Measurements from ENCODE around the gene ZNF609. TPM values are rescaled to one million over a fixed set of nuclear protein-coding genes. Genes with fewer than 3 reads are reported as not detected.

Gene ZNF609
- total RNA-seq, 1 experiment from 2014 or later = 49.0 TPM

DNA sequence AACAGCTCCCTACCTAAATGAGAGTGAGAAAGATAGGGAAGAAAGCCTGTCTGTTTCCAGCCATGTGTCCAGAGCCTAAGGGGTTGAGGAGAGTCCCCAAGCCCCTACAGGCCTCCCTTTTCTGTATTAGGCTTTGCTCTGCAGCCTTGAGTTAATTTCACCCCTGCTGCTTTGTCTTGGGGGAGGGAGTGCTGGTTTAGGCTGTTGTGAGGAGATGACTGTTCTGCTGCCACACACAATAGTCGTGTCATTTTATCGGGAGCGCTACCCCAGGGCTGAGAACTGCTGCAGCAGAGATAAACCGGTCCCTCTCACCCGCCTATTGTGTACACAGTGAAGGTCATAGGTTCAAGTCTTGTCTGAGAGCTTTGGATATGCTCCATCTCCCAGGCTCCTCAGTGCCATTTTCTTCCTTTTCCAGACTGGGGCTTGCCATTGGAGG is 1.4 kb downstream of the ZNF609 start:
- peak overlapping the region; percentile 69 for H3K27ac Mint-ChIP-seq (ENCODE audit: low read depth, unreplicated experiment)
- H3K4me1 Mint-ChIP-seq (ENCODE audit: insufficient read depth, unreplicated experiment) = peaks cover 32% of the 10 kb centered on the region
- ChIA-PET CTCF (interaction anchor here (1.0 kb wide), 1 partner anchor 173 kb away, joined by 4 read pairs; no protein-coding TSS in a partner anchor), POLR2A (interaction anchor here (0.6 to 4.1 kb wide), 12 partner anchors 8 to 1148 kb away, joined by 3 to 26 read pairs (median 4); partner anchors contain the start of gene TRIP4)
- H3K36me3 Mint-ChIP-seq (ENCODE audit: insufficient read depth, unreplicated experiment) = peaks cover 8% of the 10 kb centered on the region
- H3K4me3 Mint-ChIP-seq (ENCODE audit: unreplicated experiment) = peak overlapping the region; percentile 84
- TF ChIP-seq, protein P1, sequence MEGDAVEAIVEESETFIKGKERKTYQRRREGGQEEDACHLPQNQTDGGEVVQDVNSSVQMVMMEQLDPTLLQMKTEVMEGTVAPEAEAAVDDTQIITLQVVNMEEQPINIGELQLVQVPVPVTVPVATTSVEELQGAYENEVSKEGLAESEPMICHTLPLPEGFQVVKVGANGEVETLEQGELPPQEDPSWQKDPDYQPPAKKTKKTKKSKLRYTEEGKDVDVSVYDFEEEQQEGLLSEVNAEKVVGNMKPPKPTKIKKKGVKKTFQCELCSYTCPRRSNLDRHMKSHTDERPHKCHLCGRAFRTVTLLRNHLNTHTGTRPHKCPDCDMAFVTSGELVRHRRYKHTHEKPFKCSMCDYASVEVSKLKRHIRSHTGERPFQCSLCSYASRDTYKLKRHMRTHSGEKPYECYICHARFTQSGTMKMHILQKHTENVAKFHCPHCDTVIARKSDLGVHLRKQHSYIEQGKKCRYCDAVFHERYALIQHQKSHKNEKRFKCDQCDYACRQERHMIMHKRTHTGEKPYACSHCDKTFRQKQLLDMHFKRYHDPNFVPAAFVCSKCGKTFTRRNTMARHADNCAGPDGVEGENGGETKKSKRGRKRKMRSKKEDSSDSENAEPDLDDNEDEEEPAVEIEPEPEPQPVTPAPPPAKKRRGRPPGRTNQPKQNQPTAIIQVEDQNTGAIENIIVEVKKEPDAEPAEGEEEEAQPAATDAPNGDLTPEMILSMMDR (IDR thresholded peaks at IDR 0.05; ENCODE audit: unreplicated experiment) = no peak
- no peaks in the 10 kb centered on the region for H3K27me3 Mint-ChIP-seq (ENCODE audit: insufficient read depth, unreplicated experiment)
- intact Hi-C loops (cut with micrococcal nuclease) = no loop called here
- BruUV-seq (replicated peaks) = no TSS peak
- no peak for DNase-seq (ENCODE audit: unreplicated experiment)
- H3K9me3 Mint-ChIP-seq (ENCODE audit: unreplicated experiment) = no peaks in the 10 kb centered on the region

DNA sequence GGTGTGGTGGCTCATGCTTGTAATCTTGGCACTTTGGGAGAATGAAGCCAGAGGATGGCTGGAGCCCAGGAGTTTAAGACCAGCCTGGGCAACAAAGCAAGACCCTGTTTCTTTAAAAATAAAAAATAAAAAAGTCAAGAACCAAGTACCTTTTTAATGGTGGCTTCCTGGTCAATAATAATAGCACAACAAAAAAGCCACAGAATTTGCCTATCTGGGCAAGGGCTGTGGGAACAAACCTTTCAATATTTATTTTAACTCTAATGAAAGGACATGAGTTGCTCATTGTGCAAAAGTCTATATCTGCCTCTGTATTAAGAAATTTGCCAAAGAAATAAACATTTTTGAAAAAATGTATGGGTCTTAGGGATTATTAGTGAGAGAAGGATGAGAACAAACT is 2.1 kb downstream of the ZNF609 start:
- H3K4me1 Mint-ChIP-seq (ENCODE audit: insufficient read depth, unreplicated experiment) = peaks cover 32% of the 10 kb centered on the region
- TSS peak; percentile 26 for BruUV-seq (replicated peaks)

DNA sequence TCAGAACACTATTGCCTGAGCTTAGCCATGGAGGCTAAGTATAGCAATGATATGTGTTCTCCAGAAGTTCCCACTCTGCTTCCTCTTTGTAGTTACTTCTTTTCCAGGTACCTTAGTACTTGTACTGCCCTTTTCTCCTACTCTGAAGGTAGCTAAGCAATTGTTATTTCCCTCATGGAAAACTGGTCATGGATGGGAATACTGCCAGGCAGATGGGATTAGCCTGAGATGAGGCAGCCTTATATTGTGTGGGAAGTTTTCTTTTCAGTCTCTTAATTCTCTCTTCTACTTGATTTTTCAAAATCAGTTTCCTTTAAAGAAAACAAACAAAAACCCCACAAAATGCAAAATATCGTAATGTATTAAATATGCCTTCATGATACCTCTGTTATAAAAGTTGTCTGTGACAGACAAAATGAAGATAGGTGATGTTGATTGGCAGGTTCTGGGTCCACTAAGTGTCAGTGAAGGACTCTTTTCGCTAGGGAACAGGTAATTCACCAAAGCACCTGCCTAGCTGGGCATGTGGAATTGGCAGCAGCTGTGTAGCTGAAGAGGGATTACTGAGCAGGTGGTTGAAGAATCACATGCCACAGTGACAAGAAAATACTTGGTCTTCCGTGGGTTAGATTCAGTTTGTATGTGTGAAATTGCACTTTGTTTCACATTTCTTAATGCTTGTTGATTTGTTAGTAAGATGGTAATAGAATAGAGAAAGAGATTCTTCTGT is 4.1 kb downstream of the ZNF609 start:
- Mint-ChIP-seq H3K36me3 (ENCODE audit: insufficient read depth, unreplicated experiment) (peaks cover 11% of the 10 kb centered on the region), H3K27me3 (ENCODE audit: insufficient read depth, unreplicated experiment) (no peaks in the 10 kb centered on the region), H3K4me1 (ENCODE audit: insufficient read depth, unreplicated experiment) (peaks cover 35% of the 10 kb centered on the region), H3K27ac (ENCODE audit: low read depth, unreplicated experiment) (no peak overlapping the region), H3K9me3 (ENCODE audit: unreplicated experiment) (no peaks in the 10 kb centered on the region), H3K4me3 (ENCODE audit: unreplicated experiment) (no peak overlapping the region)
- DNase-seq (ENCODE audit: unreplicated experiment) = no peak
- POLR2A ChIA-PET = interaction anchor here (1.5 kb wide), 1 partner anchor 30 kb away, joined by 4 read pairs; no protein-coding TSS in a partner anchor
- TF ChIP-seq, protein P1 (IDR thresholded peaks at IDR 0.05; ENCODE audit: unreplicated experiment) = no peak
- intact Hi-C loops (cut with micrococcal nuclease) = no loop called here
- CTCF ChIA-PET = interaction anchor here (0.6 to 1.1 kb wide), 3 partner anchors 12 to 260 kb away, joined by 3 to 4 read pairs (median 3); no protein-coding TSS in a partner anchor
- BruUV-seq (replicated peaks) = no TSS peak

More for the DNA sequence above, 2.1 kb downstream of the ZNF609 start:
- POLR2A ChIA-PET = interaction anchor here (0.6 to 4.1 kb wide), 5 partner anchors 14 to 75 kb away, joined by 3 to 26 read pairs (median 3); partner anchors contain the start of gene TRIP4
- intact Hi-C loops (cut with micrococcal nuclease) = no loop called here
- TF ChIP-seq, protein P1 (IDR thresholded peaks at IDR 0.05; ENCODE audit: unreplicated experiment) = no peak
- Mint-ChIP-seq H3K9me3 (ENCODE audit: unreplicated experiment) (no peaks in the 10 kb centered on the region), H3K4me3 (ENCODE audit: unreplicated experiment) (peak overlapping the region; percentile 84), H3K36me3 (ENCODE audit: insufficient read depth, unreplicated experiment) (peaks cover 6% of the 10 kb centered on the region), H3K27ac (ENCODE audit: low read depth, unreplicated experiment) (peak overlapping the region; percentile 69), H3K27me3 (ENCODE audit: insufficient read depth, unreplicated experiment) (no peaks in the 10 kb centered on the region)
- no peak for DNase-seq (ENCODE audit: unreplicated experiment)
- CTCF ChIA-PET = interaction anchor here (0.6 kb wide), 1 partner anchor 657 kb away, joined by 4 read pairs; no protein-coding TSS in a partner anchor

DNA sequence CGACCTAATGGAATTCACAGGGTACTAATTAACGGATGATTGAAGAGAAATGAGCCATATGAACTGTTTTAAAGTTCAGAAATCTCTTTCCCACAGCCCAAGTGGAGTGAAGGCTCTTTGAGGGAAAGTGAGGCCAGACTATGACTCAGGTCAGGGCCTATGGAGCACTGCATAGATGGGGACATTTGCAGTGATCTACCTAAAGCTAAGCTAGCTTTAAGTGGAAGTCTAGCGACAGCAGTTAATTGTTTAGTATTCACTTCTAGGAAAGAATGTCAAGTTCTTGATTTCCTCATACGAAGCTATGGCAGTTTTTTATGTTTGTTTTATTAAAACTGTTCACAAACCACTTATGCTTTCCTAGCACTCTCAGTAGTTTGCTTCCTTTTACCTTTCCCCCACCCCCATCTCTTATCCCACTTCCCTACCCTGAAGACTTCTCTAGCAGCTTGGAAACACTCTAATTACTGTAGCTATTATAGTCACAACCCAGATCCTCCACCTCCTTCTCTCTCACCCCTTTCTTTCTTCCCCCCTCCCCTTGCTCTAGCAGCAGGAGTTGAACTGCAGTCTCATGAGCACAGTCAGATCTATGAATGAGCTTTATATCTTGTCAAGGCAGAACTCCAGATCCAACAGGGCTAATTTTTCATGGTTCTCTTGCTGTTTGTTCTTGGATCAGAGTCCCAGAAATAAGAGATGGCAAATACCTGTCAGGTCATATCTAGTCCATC is 6.2 kb downstream of the ZNF609 start:
- POLR2A ChIA-PET = interaction anchor here (0.7 to 1.1 kb wide), 2 partner anchors 16 to 138 kb away, joined by 4 to 5 read pairs; no protein-coding TSS in a partner anchor

More for the DNA sequence above, 6.2 kb downstream of the ZNF609 start:
- CTCF ChIA-PET = interaction anchor here (0.8 kb wide), 1 partner anchor 261 kb away, joined by 3 read pairs; no protein-coding TSS in a partner anchor
- no peaks in the 10 kb centered on the region for H3K9me3 Mint-ChIP-seq (ENCODE audit: unreplicated experiment)
- DNase-seq (ENCODE audit: unreplicated experiment) = no peak
- BruUV-seq (replicated peaks) = no TSS peak
- peak overlapping the region; percentile 18 for H3K27ac Mint-ChIP-seq (ENCODE audit: low read depth, unreplicated experiment)
- H3K4me1 Mint-ChIP-seq (ENCODE audit: insufficient read depth, unreplicated experiment) = peaks cover 22% of the 10 kb centered on the region
- intact Hi-C loops (cut with micrococcal nuclease) = no loop called here
- no peaks in the 10 kb centered on the region for H3K27me3 Mint-ChIP-seq (ENCODE audit: insufficient read depth, unreplicated experiment)
- peaks cover 29% of the 10 kb centered on the region for H3K36me3 Mint-ChIP-seq (ENCODE audit: insufficient read depth, unreplicated experiment)
- H3K4me3 Mint-ChIP-seq (ENCODE audit: unreplicated experiment) = no peak overlapping the region
- TF ChIP-seq, protein P1 (IDR thresholded peaks at IDR 0.05; ENCODE audit: unreplicated experiment) = no peak

All from MCF 10A (cell line).